H9 (cell line): ENCODE measurements around the gene SCFD2. TPM values are rescaled to one million over a fixed set of nuclear protein-coding genes. Genes with fewer than 3 reads are reported as not detected.

Experiments used
- DNase-seq: peaks from one replicate; pipeline ENCODE4 v3.0.0-alpha.2; 2017
- H2AFZ ChIP-seq: one replicate; pipeline ENCODE4 v1.6.1; 2013; ENCODE audit warnings: mild to moderate bottlenecking, low read length, control low read depth, moderate library complexity
- H2AK5ac ChIP-seq: 2 replicates; pipeline ENCODE4 v1.6.1; 2013; ENCODE audit warnings: low read length, control low read depth, mixed read lengths; ENCODE audit not compliant: insufficient read length
- H2BK120ac ChIP-seq: one replicate; pipeline ENCODE4 v1.6.1; 2013; ENCODE audit warnings: low read depth, mild to moderate bottlenecking, low read length, control low read depth, inconsistent platforms; ENCODE audit not compliant: poor library complexity, severe bottlenecking
- H2BK12ac ChIP-seq: 2 replicates; pipeline ENCODE4 v1.6.1; 2013; ENCODE audit warnings: low read length, control low read depth, mixed read lengths, low read depth; ENCODE audit not compliant: insufficient read length
- H2BK15ac ChIP-seq: 2 replicates; pipeline ENCODE4 v1.6.1; 2013; ENCODE audit warnings: low read depth, low read length, control low read depth
- H2BK20ac ChIP-seq: one replicate; pipeline ENCODE4 v1.6.1; 2013; ENCODE audit warnings: low read depth, mild to moderate bottlenecking, low read length, control low read depth, inconsistent platforms; ENCODE audit not compliant: poor library complexity, severe bottlenecking
- H2BK5ac ChIP-seq: 2 replicates; pipeline ENCODE4 v1.6.1; 2013; ENCODE audit warnings: low read length, control low read depth, mixed read lengths; ENCODE audit not compliant: insufficient read length
- H3K14ac ChIP-seq: 2 replicates; pipeline ENCODE4 v1.6.1; 2013; ENCODE audit warnings: low read length, control low read depth; ENCODE audit not compliant: insufficient read depth
- H3K18ac ChIP-seq: 2 replicates; pipeline ENCODE4 v1.6.1; 2013; ENCODE audit warnings: low read depth, mild to moderate bottlenecking, mixed read lengths, low read length, control low read depth; ENCODE audit not compliant: insufficient read length
- H3K23ac ChIP-seq: 2 replicates; pipeline ENCODE4 v1.6.1; 2013; ENCODE audit warnings: low read length, control low read depth, mixed read lengths, low read depth; ENCODE audit not compliant: insufficient read length
- H3K23me2 ChIP-seq: 2 replicates; pipeline ENCODE4 v1.6.1; 2013; ENCODE audit warnings: low read depth, mild to moderate bottlenecking, mixed read lengths, low read length, control low read depth; ENCODE audit not compliant: insufficient read length, poor library complexity, severe bottlenecking
- H3K27ac ChIP-seq: 2 replicates; pipeline ENCODE4 v1.5.1; 2013; ENCODE audit warnings: low read length, control low read depth, mixed read lengths, low read depth; ENCODE audit not compliant: insufficient read length
- H3K27me3 ChIP-seq: 2 replicates; pipeline ENCODE4 v1.6.1; 2013; ENCODE audit warnings: low read length, control low read depth, inconsistent platforms; ENCODE audit not compliant: insufficient read depth
- H3K4ac ChIP-seq: 2 replicates; pipeline ENCODE4 v1.6.1; 2013; ENCODE audit warnings: low read depth, mild to moderate bottlenecking, control low read depth, inconsistent platforms, low read length, moderate library complexity
- H3K4me1 ChIP-seq: 2 replicates; pipeline ENCODE4 v1.6.1; 2013; ENCODE audit warnings: low read length, control low read depth, inconsistent platforms; ENCODE audit not compliant: insufficient read depth
- H3K4me2 ChIP-seq: 2 replicates; pipeline ENCODE4 v1.6.1; 2013; ENCODE audit warnings: low read length, control low read depth, mixed read lengths; ENCODE audit not compliant: insufficient read length, insufficient read depth
- H3K56ac ChIP-seq: 2 replicates; pipeline ENCODE4 v1.6.1; 2013; ENCODE audit warnings: low read depth, mild to moderate bottlenecking, mixed read lengths, low read length, control low read depth; ENCODE audit not compliant: insufficient read length
- H3K79me1 ChIP-seq: 2 replicates; pipeline ENCODE4 v1.6.1; 2013; ENCODE audit warnings: low read depth, mild to moderate bottlenecking, moderate library complexity, low read length, control low read depth, inconsistent platforms; ENCODE audit not compliant: insufficient read depth, poor library complexity, severe bottlenecking
- H3K79me2 ChIP-seq: 2 replicates; pipeline ENCODE4 v1.6.1; 2013; ENCODE audit warnings: low read length, control low read depth, inconsistent platforms; ENCODE audit not compliant: insufficient read depth
- H3K9ac ChIP-seq: 2 replicates; pipeline ENCODE4 v1.6.1; 2013; ENCODE audit warnings: low read length, control low read depth, mixed read lengths; ENCODE audit not compliant: insufficient read length; ENCODE audit errors: extremely low read depth
- H3K9me3 ChIP-seq: one replicate; pipeline ENCODE4 v1.6.1; 2013; ENCODE audit warnings: low read depth, low read length, inconsistent platforms; ENCODE audit not compliant: control insufficient read depth
- H3T11ph ChIP-seq: one replicate; pipeline ENCODE4 v1.6.1; 2013; ENCODE audit warnings: mild to moderate bottlenecking, low read length, control low read depth, inconsistent platforms
- H4K20me1 ChIP-seq: one replicate; pipeline ENCODE4 v1.6.1; 2013; ENCODE audit not compliant: control insufficient read depth, insufficient read length, insufficient read depth
- H4K5ac ChIP-seq: 2 replicates; pipeline ENCODE4 v1.6.1; 2013; ENCODE audit warnings: low read depth, mild to moderate bottlenecking, mixed read lengths, low read length, control low read depth; ENCODE audit not compliant: insufficient read length
- H4K8ac ChIP-seq: replicated peaks from 2 replicates; pipeline ENCODE4 v1.6.1; 2013; ENCODE audit warnings: low read length, control low read depth, mixed read lengths, low read depth; ENCODE audit not compliant: insufficient read length
- H4K91ac ChIP-seq: 2 replicates; pipeline ENCODE4 v1.6.1; 2013; ENCODE audit warnings: low read depth, mild to moderate bottlenecking, moderate library complexity, mixed read lengths, low read length, control low read depth; ENCODE audit not compliant: insufficient read length
- H3K27ac Mint-ChIP-seq, 3 experiments: 2 replicates in 2 of 3; 3 replicates in 1 of 3; pipeline ENCODE4 v1.8.0; 2020 to 2021; ENCODE audit warnings: mixed read lengths in 3 of 3, mild to moderate bottlenecking in 1 of 3, moderate library complexity in 1 of 3
- H3K27me3 Mint-ChIP-seq: 2 replicates; pipeline ENCODE4 v1.8.0; 2021; ENCODE audit warnings: low read depth, mild to moderate bottlenecking, moderate library complexity, mixed read lengths
- H3K36me3 Mint-ChIP-seq, 3 experiments: 2 replicates in 2 of 3; 3 replicates in 1 of 3; pipeline ENCODE4 v1.8.0; 2020 to 2021; ENCODE audit warnings: low read depth in 3 of 3, mixed read lengths in 3 of 3; ENCODE audit not compliant: insufficient read depth in 1 of 3
- H3K4me1 Mint-ChIP-seq, 2 experiments: 2 replicates each; pipeline ENCODE4 v1.8.0; 2020; ENCODE audit warnings: mixed read lengths in 2 of 2
- H3K4me3 Mint-ChIP-seq, 2 experiments: 2 replicates in 1 of 2; 3 replicates in 1 of 2; pipeline ENCODE4 v1.8.0; 2020 to 2021; ENCODE audit warnings: mild to moderate bottlenecking in 2 of 2, mixed read lengths in 2 of 2, moderate library complexity in 1 of 2
- H3K9me3 Mint-ChIP-seq, 2 experiments: 2 replicates in 1 of 2; 3 replicates in 1 of 2; pipeline ENCODE4 v1.8.0; 2020; ENCODE audit warnings: mild to moderate bottlenecking in 2 of 2, mixed read lengths in 2 of 2, moderate library complexity in 1 of 2
- WGBS: extraction: QIAGEN DNeasy Blood & Tissue Kit; methylation state at CpG from one replicate; pipeline ENCODE4 v1.1.7; 2013; ENCODE audit warnings: missing lambda C conversion rate, low lambda C conversion rate, mixed read lengths; ENCODE audit not compliant: insufficient read length; ENCODE audit errors: extremely low coverage; 5-methylcytosine and 5-hydroxymethylcytosine counted together
- total RNA-seq: library from RNA; stranded (reverse); gene quantifications from 2 replicates; pipeline ENCODE4 v1.2.1, GENCODE V29; 2021
- TF ChIP-seq, protein P1 (sequence below): fragments of 200-600 bp; sonication (generic); conservative IDR thresholded peaks from 3 replicates; pipeline ENCODE4 v1.8.0; 2021; ENCODE audit warnings: antibody characterized with exemption, mild to moderate bottlenecking

SCFD2 gene
- total RNA-seq, 1 experiment from 2014 or later = 10.1 TPM

DNA sequence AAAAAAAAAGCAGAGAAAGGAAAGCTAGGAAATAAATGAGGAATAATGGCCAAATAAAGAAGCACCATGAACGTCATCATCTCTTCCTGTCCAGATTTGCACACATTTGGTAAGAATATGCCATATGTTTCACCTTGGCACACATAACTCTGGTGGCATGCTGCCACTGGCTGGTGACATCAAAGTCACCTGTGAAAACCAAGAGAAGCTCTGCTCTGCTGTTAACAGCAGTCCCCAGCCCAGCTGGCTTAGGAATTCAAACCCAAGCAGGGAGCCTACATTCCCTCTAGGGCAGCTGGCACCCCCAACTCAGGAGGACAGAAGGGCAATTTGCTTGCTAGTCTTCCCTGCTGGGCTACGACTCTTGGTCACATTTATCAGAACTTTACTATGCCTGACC lies 426.1 kb downstream of the SCFD2 start:
- no peaks in the 10 kb centered on the region for H3K79me2 ChIP-seq
- H2BK120ac ChIP-seq = no peak overlapping the region
- H3K23ac ChIP-seq = no peak overlapping the region
- no peak overlapping the region for H3K9ac ChIP-seq
- no peaks in the 10 kb centered on the region for H3K27me3 ChIP-seq
- Mint-ChIP-seq H3K9me3 (no peaks in the 10 kb centered on the region), H3K27me3 (no peaks in the 10 kb centered on the region; the same call in none of the 2 replicates), H3K4me3 (no peak overlapping the region), H3K27ac (no peak overlapping the region), H3K36me3 (no peaks in the 10 kb centered on the region), H3K4me1 (peaks cover 10 to 13% of the 10 kb centered on the region in 2 experiments)
- no peak overlapping the region for H3K27ac ChIP-seq
- no peaks in the 10 kb centered on the region for H3K79me1 ChIP-seq
- H4K20me1 ChIP-seq = no peaks in the 10 kb centered on the region
- H4K8ac ChIP-seq = no peak overlapping the region
- H2BK5ac ChIP-seq = no peak overlapping the region
- TF ChIP-seq, protein P1, sequence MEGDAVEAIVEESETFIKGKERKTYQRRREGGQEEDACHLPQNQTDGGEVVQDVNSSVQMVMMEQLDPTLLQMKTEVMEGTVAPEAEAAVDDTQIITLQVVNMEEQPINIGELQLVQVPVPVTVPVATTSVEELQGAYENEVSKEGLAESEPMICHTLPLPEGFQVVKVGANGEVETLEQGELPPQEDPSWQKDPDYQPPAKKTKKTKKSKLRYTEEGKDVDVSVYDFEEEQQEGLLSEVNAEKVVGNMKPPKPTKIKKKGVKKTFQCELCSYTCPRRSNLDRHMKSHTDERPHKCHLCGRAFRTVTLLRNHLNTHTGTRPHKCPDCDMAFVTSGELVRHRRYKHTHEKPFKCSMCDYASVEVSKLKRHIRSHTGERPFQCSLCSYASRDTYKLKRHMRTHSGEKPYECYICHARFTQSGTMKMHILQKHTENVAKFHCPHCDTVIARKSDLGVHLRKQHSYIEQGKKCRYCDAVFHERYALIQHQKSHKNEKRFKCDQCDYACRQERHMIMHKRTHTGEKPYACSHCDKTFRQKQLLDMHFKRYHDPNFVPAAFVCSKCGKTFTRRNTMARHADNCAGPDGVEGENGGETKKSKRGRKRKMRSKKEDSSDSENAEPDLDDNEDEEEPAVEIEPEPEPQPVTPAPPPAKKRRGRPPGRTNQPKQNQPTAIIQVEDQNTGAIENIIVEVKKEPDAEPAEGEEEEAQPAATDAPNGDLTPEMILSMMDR = no peak
- no peak overlapping the region for H2AK5ac ChIP-seq
- H3K18ac ChIP-seq = no peak overlapping the region
- H3K4me2 ChIP-seq = no peak overlapping the region
- no peak for DNase-seq
- H4K91ac ChIP-seq = no peak overlapping the region
- H3K9me3 ChIP-seq = no peaks in the 10 kb centered on the region
- H3K14ac ChIP-seq = peak overlapping the region; percentile 40; the same call in 1 of the 2 replicates
- no CpG with 5 or more reads among the region's 2 CpGs for WGBS
- no peak overlapping the region for H4K5ac ChIP-seq
- H2BK20ac ChIP-seq = no peak overlapping the region
- H3T11ph ChIP-seq = no peak overlapping the region
- no peaks in the 10 kb centered on the region for H3K23me2 ChIP-seq
- no peak overlapping the region for H2BK15ac ChIP-seq
- H2AFZ ChIP-seq = no peak overlapping the region
- H3K4me1 ChIP-seq = peaks cover 6% of the 10 kb centered on the region; the same call in 1 of the 2 replicates
- H3K4ac ChIP-seq = no peak overlapping the region
- no peak overlapping the region for H3K56ac ChIP-seq
- H2BK12ac ChIP-seq = no peak overlapping the region
